HEK293 (cell line): ENCODE measurements around the gene ADAMTS5.

Experiments used
- CTCF ChIA-PET: fragments of 350-600 bp; formaldehyde crosslinking; extraction: SDS; loops from one replicate; lab custom pipeline; 2021; ENCODE audit warnings: antibody characterized with exemption; lab: Yijun Ruan, JAX
- POLR2A ChIA-PET: fragments of 300-600 bp; formaldehyde crosslinking; extraction: SDS; loops from one replicate; lab custom pipeline; 2020; ENCODE audit warnings: antibody characterized with exemption, inconsistent platforms; lab: Yijun Ruan, JAX
- H3K27ac ChIP-seq: fragments of 200-500 bp; sonication (Bioruptor generic); 2 replicates; pipeline ENCODE4 v1.5.1; 2014; ENCODE audit warnings: low read depth, low read length, control low read depth, inconsistent platforms; ENCODE audit errors: extremely low read depth
- H3K36me3 ChIP-seq, 2 experiments: fragments of 200-500 bp in 1 of 2; sonication (Bioruptor generic) in 1 of 2; 1 replicate in 1 of 2; 2 replicates in 1 of 2; pipeline ENCODE4 v1.5.1; 2014 to 2017; ENCODE audit warnings: inconsistent platforms in 2 of 2, low read length in 2 of 2; ENCODE audit not compliant: control insufficient read depth in 2 of 2, insufficient read depth in 1 of 2
- H3K4me1 ChIP-seq: fragments of 200-500 bp; sonication (Bioruptor generic); 2 replicates; pipeline ENCODE4 v1.5.1; 2014; ENCODE audit warnings: mild to moderate bottlenecking, low read length, inconsistent platforms; ENCODE audit not compliant: control insufficient read depth, insufficient read depth
- H3K4me3 ChIP-seq: 2 replicates; pipeline ENCODE4 v1.5.1; 2011; ENCODE audit warnings: low read depth, mild to moderate bottlenecking, control low read depth, low read length, moderate library complexity
- H3K9me3 ChIP-seq: fragments of 200-500 bp; sonication (Bioruptor generic); 2 replicates; pipeline ENCODE4 v1.5.1; 2014; ENCODE audit warnings: low read depth, low read length, inconsistent platforms; ENCODE audit not compliant: control insufficient read depth, insufficient read depth
- BCL11B ChIP-seq: fragments of 450-650 bp; formaldehyde crosslinking; IDR thresholded peaks from 2 replicates; pipeline ENCODE4 v1.5.1; 2016; ENCODE audit warnings: low read depth, missing biosample characterization, missing genetic modification characterization
- GLI4 ChIP-seq: fragments of 450-650 bp; formaldehyde crosslinking; IDR thresholded peaks from 2 replicates; pipeline ENCODE4 v1.5.1; 2016; ENCODE audit warnings: missing biosample characterization, missing genetic modification characterization
- GLIS2 ChIP-seq: fragments of 450-650 bp; formaldehyde crosslinking; IDR thresholded peaks from 2 replicates; pipeline ENCODE4 v1.5.1; 2016; ENCODE audit warnings: missing biosample characterization, missing genetic modification characterization
- ZBTB21 ChIP-seq: fragments of 450-650 bp; formaldehyde crosslinking; IDR thresholded peaks from 2 replicates; pipeline ENCODE4 v1.5.1; 2017; ENCODE audit warnings: missing biosample characterization, missing genetic modification characterization
- ZEB2 ChIP-seq: fragments of 450-650 bp; formaldehyde crosslinking; IDR thresholded peaks from 2 replicates; pipeline ENCODE4 v1.5.1; 2016; ENCODE audit warnings: missing biosample characterization, missing genetic modification characterization
- ZNF121 ChIP-seq: fragments of 450-650 bp; formaldehyde crosslinking; IDR thresholded peaks from 2 replicates; pipeline ENCODE4 v1.5.1; 2016; ENCODE audit warnings: missing biosample characterization, missing genetic modification characterization
- ZNF133 ChIP-seq: fragments of 450-650 bp; formaldehyde crosslinking; IDR thresholded peaks from 2 replicates; pipeline ENCODE4 v1.5.1; 2016; ENCODE audit warnings: missing biosample characterization, missing genetic modification characterization
- ZNF148 ChIP-seq: fragments of 450-650 bp; formaldehyde crosslinking; IDR thresholded peaks from 2 replicates; pipeline ENCODE4 v1.5.0; 2017; ENCODE audit warnings: missing biosample characterization, missing genetic modification characterization, borderline replicate concordance
- ZNF280C ChIP-seq: fragments of 450-650 bp; formaldehyde crosslinking; IDR thresholded peaks from 2 replicates; pipeline ENCODE4 v1.5.1; 2016; ENCODE audit warnings: missing biosample characterization, missing genetic modification characterization
- ZNF404 ChIP-seq: fragments of 450-650 bp; formaldehyde crosslinking; IDR thresholded peaks from 2 replicates; pipeline ENCODE4 v1.5.1; 2017; ENCODE audit warnings: missing biosample characterization, missing genetic modification characterization
- ZNF449 ChIP-seq: fragments of 450-650 bp; formaldehyde crosslinking; IDR thresholded peaks from 2 replicates; pipeline ENCODE4 v1.5.1; 2017; ENCODE audit warnings: missing biosample characterization, mild to moderate bottlenecking, missing genetic modification characterization, moderate library complexity
- ZNF48 ChIP-seq: fragments of 450-650 bp; formaldehyde crosslinking; IDR thresholded peaks from 2 replicates; pipeline ENCODE4 v1.5.1; 2016; ENCODE audit warnings: missing biosample characterization, missing genetic modification characterization
- ZNF544 ChIP-seq: fragments of 450-650 bp; formaldehyde crosslinking; IDR thresholded peaks from 2 replicates; pipeline ENCODE4 v1.5.0; 2017; ENCODE audit warnings: missing biosample characterization, missing genetic modification characterization
- ZNF791 ChIP-seq: fragments of 450-650 bp; formaldehyde crosslinking; IDR thresholded peaks from 2 replicates; pipeline ENCODE4 v1.5.1; 2016; ENCODE audit warnings: missing biosample characterization, missing genetic modification characterization
- ZSCAN30 ChIP-seq: fragments of 450-650 bp; IDR thresholded peaks from 2 replicates; pipeline ENCODE4 v1.5.1; 2018; ENCODE audit warnings: missing biosample characterization, mild to moderate bottlenecking, missing genetic modification characterization, moderate library complexity
- TF ChIP-seq, protein P1 (sequence below): fragments of 450-650 bp; formaldehyde crosslinking; conservative IDR thresholded peaks from 2 replicates; pipeline ENCODE4 v1.5.1; 2016; ENCODE audit warnings: low read depth, missing biosample characterization, missing genetic modification characterization
- TF ChIP-seq, protein P2 (sequence below): fragments of 450-650 bp; formaldehyde crosslinking; IDR thresholded peaks from 2 replicates; pipeline ENCODE4 v1.5.1; 2016; ENCODE audit warnings: missing biosample characterization, missing genetic modification characterization

ADAMTS5 gene

GRCh38 chr21:26888256-26888655 is 78.6 kb downstream of the ADAMTS5 start:
- POLR2A ChIA-PET = no interaction called here
- H3K27ac ChIP-seq = no peak overlapping the region
- TF ChIP-seq, protein P1, sequence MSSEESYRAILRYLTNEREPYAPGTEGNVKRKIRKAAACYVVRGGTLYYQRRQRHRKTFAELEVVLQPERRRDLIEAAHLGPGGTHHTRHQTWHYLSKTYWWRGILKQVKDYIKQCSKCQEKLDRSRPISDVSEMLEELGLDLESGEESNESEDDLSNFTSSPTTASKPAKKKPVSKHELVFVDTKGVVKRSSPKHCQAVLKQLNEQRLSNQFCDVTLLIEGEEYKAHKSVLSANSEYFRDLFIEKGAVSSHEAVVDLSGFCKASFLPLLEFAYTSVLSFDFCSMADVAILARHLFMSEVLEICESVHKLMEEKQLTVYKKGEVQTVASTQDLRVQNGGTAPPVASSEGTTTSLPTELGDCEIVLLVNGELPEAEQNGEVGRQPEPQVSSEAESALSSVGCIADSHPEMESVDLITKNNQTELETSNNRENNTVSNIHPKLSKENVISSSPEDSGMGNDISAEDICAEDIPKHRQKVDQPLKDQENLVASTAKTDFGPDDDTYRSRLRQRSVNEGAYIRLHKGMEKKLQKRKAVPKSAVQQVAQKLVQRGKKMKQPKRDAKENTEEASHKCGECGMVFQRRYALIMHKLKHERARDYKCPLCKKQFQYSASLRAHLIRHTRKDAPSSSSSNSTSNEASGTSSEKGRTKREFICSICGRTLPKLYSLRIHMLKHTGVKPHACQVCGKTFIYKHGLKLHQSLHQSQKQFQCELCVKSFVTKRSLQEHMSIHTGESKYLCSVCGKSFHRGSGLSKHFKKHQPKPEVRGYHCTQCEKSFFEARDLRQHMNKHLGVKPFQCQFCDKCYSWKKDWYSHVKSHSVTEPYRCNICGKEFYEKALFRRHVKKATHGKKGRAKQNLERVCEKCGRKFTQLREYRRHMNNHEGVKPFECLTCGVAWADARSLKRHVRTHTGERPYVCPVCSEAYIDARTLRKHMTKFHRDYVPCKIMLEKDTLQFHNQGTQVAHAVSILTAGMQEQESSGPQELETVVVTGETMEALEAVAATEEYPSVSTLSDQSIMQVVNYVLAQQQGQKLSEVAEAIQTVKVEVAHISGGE (tag by site-specific recombination) = no peak
- no peak for TF ChIP-seq ZSCAN30 (tag by site-specific recombination)
- TF ChIP-seq ZNF133 (tag by site-specific recombination) = no peak
- no peak for TF ChIP-seq ZNF449
- no peak for TF ChIP-seq ZNF791 (tag by site-specific recombination)
- no peak for TF ChIP-seq GLIS2 (tag by site-specific recombination)
- no peak for TF ChIP-seq ZBTB21 (tag by site-specific recombination)
- no peak for TF ChIP-seq ZEB2 (tag by site-specific recombination)
- no peak for TF ChIP-seq ZNF280C (tag by site-specific recombination)
- no peak for TF ChIP-seq BCL11B
- no peak for TF ChIP-seq ZNF148 (tag by site-specific recombination)
- TF ChIP-seq ZNF48 (tag by site-specific recombination) = no peak
- TF ChIP-seq ZNF404 (tag by site-specific recombination) = no peak
- TF ChIP-seq ZNF544 (tag by site-specific recombination) = no peak
- TF ChIP-seq ZNF121 (tag by site-specific recombination) = no peak
- TF ChIP-seq, protein P2, sequence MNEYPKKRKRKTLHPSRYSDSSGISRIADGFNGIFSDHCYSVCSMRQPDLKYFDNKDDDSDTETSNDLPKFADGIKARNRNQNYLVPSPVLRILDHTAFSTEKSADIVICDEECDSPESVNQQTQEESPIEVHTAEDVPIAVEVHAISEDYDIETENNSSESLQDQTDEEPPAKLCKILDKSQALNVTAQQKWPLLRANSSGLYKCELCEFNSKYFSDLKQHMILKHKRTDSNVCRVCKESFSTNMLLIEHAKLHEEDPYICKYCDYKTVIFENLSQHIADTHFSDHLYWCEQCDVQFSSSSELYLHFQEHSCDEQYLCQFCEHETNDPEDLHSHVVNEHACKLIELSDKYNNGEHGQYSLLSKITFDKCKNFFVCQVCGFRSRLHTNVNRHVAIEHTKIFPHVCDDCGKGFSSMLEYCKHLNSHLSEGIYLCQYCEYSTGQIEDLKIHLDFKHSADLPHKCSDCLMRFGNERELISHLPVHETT (tag by site-specific recombination) = no peak
- no peak for TF ChIP-seq GLI4
- H3K36me3 ChIP-seq = no peaks in the 10 kb centered on the region
- CTCF ChIA-PET = interaction anchor here (0.6 to 2.5 kb wide), 3 partner anchors 40 to 373 kb away, joined by 3 to 14 read pairs (median 4); no protein-coding TSS in a partner anchor
- no peaks in the 10 kb centered on the region for H3K4me1 ChIP-seq
- H3K9me3 ChIP-seq = no peaks in the 10 kb centered on the region
- no peak overlapping the region for H3K4me3 ChIP-seq
